GM12878 (cell line): ENCODE results near the gene SRCAP. TPM values are rescaled to one million over a fixed set of nuclear protein-coding genes. Genes with fewer than 3 reads are reported as not detected.

Experiments
- ATAC-seq: fragments of 200-7000 bp; cut with Tn5 transposase; 3 replicates; pipeline ENCODE4 v1.9.1; 2020; ENCODE audit warnings: mild to moderate bottlenecking, moderate library complexity
- BruUV-seq: library from RNA; stranded (reverse); fragments of 400-500 nt; replicated peaks from 2 replicates; lab custom pipeline; 2021; lab: Mats Ljungman, UMichigan
- CTCF ChIA-PET: fragments of 300-600 bp; sonication (Branson Sonifier 250); formaldehyde crosslinking; extraction: SDS; loops from one replicate; lab custom pipeline; 2021; ENCODE audit warnings: inconsistent platforms; lab: Yijun Ruan, JAX
- POLR2A ChIA-PET: fragments of 350-600 bp; formaldehyde crosslinking; extraction: SDS; loops from one replicate; lab custom pipeline; 2021; ENCODE audit warnings: inconsistent platforms; lab: Charles Lee
- RAD21 ChIA-PET: fragments of 300-600 bp; sonication (Branson Sonifier 250); formaldehyde crosslinking; loops from one replicate; lab custom pipeline; 2023; ENCODE audit warnings: antibody characterized with exemption; ENCODE audit not compliant: unreplicated experiment; lab: Charles Lee
- SMC1A ChIA-PET: fragments of 300-600 bp; sonication (Branson Sonifier 250); formaldehyde crosslinking; loops from one replicate; lab custom pipeline; 2023; ENCODE audit not compliant: unreplicated experiment, uncharacterized antibody; lab: Charles Lee
- DNase-seq: peaks from one replicate; pipeline ENCODE4 v3.0.0-alpha.2; 2011; ENCODE audit warnings: low read depth, low spot score
- FAIRE-seq: peaks from 3 replicates; lab custom pipeline; 2011; peaks lifted over from hg19 to GRCh38; lab: Jason Lieb, UNC
- H2AFZ ChIP-seq: 2 replicates; pipeline ENCODE4 v1.6.0; 2011; ENCODE audit warnings: low read depth, low read length, control low read depth; ENCODE audit not compliant: control insufficient read depth
- H3K27ac ChIP-seq: 2 replicates; pipeline ENCODE4 v1.5.1; 2011; ENCODE audit warnings: control low read depth; ENCODE audit not compliant: control insufficient read depth, insufficient read depth
- H3K27me3 ChIP-seq, 2 experiments: replicated peaks in 1 of 2; 2 replicates each; pipeline versions ENCODE4 v1.6.0 to v1.6.1; 2011; ENCODE audit warnings: low read length in 1 of 2; ENCODE audit not compliant: control insufficient read depth in 2 of 2, insufficient read depth in 2 of 2
- H3K36me3 ChIP-seq, 2 experiments: 2 replicates each; pipeline ENCODE4 v1.5.1; 2011; ENCODE audit warnings: low read length in 1 of 2; ENCODE audit not compliant: control insufficient read depth in 2 of 2, insufficient read depth in 2 of 2
- H3K4me1 ChIP-seq: 2 replicates; pipeline ENCODE4 v1.6.1; 2011; ENCODE audit warnings: mild to moderate bottlenecking, low read length, moderate library complexity, mixed read lengths; ENCODE audit not compliant: control insufficient read depth, insufficient read depth
- H3K4me2 ChIP-seq: 2 replicates; pipeline ENCODE4 v1.6.0; 2011; ENCODE audit warnings: control low read depth; ENCODE audit not compliant: control insufficient read depth, insufficient read depth
- H3K4me3 ChIP-seq: fragments of 200-600 bp; sonication (generic); 2 replicates; pipeline ENCODE4 v1.5.1; 2016
- H3K79me2 ChIP-seq: 2 replicates; pipeline ENCODE4 v1.6.0; 2011; ENCODE audit warnings: low read length; ENCODE audit not compliant: control insufficient read depth, insufficient read depth
- H3K9ac ChIP-seq: 2 replicates; pipeline ENCODE4 v1.8.0; 2011; ENCODE audit warnings: low read length, control low read depth, mixed read lengths; ENCODE audit not compliant: control insufficient read depth, insufficient read depth
- H3K9me3 ChIP-seq: replicated peaks from 3 replicates; pipeline ENCODE4 v1.5.1; 2011; ENCODE audit warnings: mild to moderate bottlenecking, low read length; ENCODE audit not compliant: control insufficient read depth, insufficient read depth
- H4K20me1 ChIP-seq: 2 replicates; pipeline ENCODE4 v1.6.0; 2011; ENCODE audit not compliant: control insufficient read depth, insufficient read depth
- JUNB ChIP-seq: IDR thresholded peaks from 2 replicates; pipeline ENCODE4 v1.6.1; 2016; ENCODE audit warnings: antibody characterized with exemption, mild to moderate bottlenecking
- KAT2A ChIP-seq: conservative IDR thresholded peaks from 2 replicates; pipeline ENCODE4 v1.6.1; 2011; ENCODE audit warnings: low read depth, low read length; ENCODE audit not compliant: control insufficient read depth
- MYC ChIP-seq: IDR thresholded peaks from 2 replicates; pipeline ENCODE4 v1.6.1; 2011; ENCODE audit warnings: mild to moderate bottlenecking, low read length, moderate library complexity, inconsistent platforms; ENCODE audit not compliant: insufficient read depth, insufficient replicate concordance, insufficient read length, severe bottlenecking
- NKRF ChIP-seq: fragments of 450-650 bp; conservative IDR thresholded peaks from 2 replicates; pipeline ENCODE4 v1.6.1; 2017; ENCODE audit warnings: mild to moderate bottlenecking, moderate library complexity
- POLR2AphosphoS5 ChIP-seq: IDR thresholded peaks from 2 replicates; pipeline ENCODE4 v1.6.1; 2011; ENCODE audit warnings: mild to moderate bottlenecking, low read length, inconsistent platforms
- TCF7 ChIP-seq: IDR thresholded peaks from 2 replicates; pipeline ENCODE4 v1.6.1; 2014; ENCODE audit warnings: antibody characterized with exemption, borderline replicate concordance
- YBX1 ChIP-seq: fragments of 450-650 bp; IDR thresholded peaks from 2 replicates; pipeline ENCODE4 v1.6.1; 2016; ENCODE audit warnings: antibody characterized with exemption
- YY1 ChIP-seq: IDR thresholded peaks from 2 replicates; pipeline ENCODE4 v1.6.1; 2011; ENCODE audit warnings: low read depth, mild to moderate bottlenecking, low read length
- ZNF207 ChIP-seq: fragments of 450-650 bp; IDR thresholded peaks from 2 replicates; pipeline ENCODE4 v1.6.1; 2014; ENCODE audit warnings: antibody characterized with exemption, mild to moderate bottlenecking, borderline replicate concordance
- ZNF687 ChIP-seq: fragments of 450-650 bp; IDR thresholded peaks from 2 replicates; pipeline ENCODE4 v1.6.1; 2017; ENCODE audit warnings: mild to moderate bottlenecking, moderate library complexity
- ZSCAN29 ChIP-seq: fragments of 450-650 bp; IDR thresholded peaks from 2 replicates; pipeline ENCODE4 v1.6.1; 2017; ENCODE audit warnings: mild to moderate bottlenecking, moderate library complexity
- WGBS: methylation state at CpG from one replicate; pipeline ENCODE4 v1.1.6; 2016; ENCODE audit warnings: low lambda C conversion rate; ENCODE audit not compliant: insufficient replicate concordance, insufficient coverage; ENCODE audit errors: missing lambda C conversion rate; 5-methylcytosine and 5-hydroxymethylcytosine counted together
- in situ Hi-C: fragments of 300-500 bp; cut with MboI; formaldehyde crosslinking; loops from 9 replicates; pipeline ENCODE4 v1.14.3; 2018; ENCODE audit warnings: mixed read lengths
- intact Hi-C: fragments of 100-400 bp; cut with micrococcal nuclease; formaldehyde crosslinking; loops from one replicate; pipeline ENCODE4 v1.14.2; 2022; ENCODE audit not compliant: unreplicated experiment
- polyA plus RNA-seq, 11 experiments: library from polyadenylated mRNA; depleted of rRNA in 4 of 11; unstranded in 6 of 11; stranded (reverse) in 5 of 11; fragments of >200 nt; fragmentation: Nextera tagmentation in 4 of 11; fragmentation: Illumina TruSeq in 1 of 11; extraction: Ambion mirVana in 4 of 11; extraction: Trizol in 1 of 11; gene quantifications; 1 replicate in 1 of 11; 2 replicates in 10 of 11; pipeline versions ENCODE4 v1.2.1 to v1.2.3, GENCODE V29; 2011 to 2016; ENCODE audit warnings: inconsistent platforms in 2 of 11, missing spikeins in 2 of 11, low read depth in 1 of 11
- total RNA-seq, 4 experiments: library from RNA; depleted of rRNA in 3 of 4; stranded (reverse); fragments of >200 nt in 3 of 4; fragmentation: Illumina TruSeq in 1 of 4; extraction: Trizol in 1 of 4; gene quantifications; 2 replicates each; pipeline versions ENCODE4 v1.2.1 to v1.2.3, GENCODE V29; 2013 to 2021

The SRCAP gene
- total and polyA plus RNA-seq, 10 of the 15 experiments (the other 5 are each of a cell fraction or from before 2014, with no cell fraction given) = 0.24 to 58.4 (median 11.6) TPM

DNA sequence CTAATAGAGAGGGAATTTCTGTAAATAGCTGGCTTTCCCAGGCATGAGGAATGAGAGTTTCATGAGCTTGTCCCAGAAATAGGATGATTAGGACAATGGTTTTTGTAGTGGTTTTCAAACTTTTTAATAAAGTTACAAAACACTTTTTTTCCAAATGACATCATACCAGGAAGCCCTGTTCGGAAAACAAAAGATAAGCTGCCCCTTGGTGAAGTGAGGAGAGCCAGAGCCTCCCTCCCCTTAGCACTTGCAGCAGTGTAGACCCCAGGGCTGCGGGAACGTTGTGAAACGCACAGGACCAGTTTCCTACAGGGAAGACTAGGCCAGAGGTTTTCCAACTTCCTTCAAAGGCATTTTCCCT lies 33.2 kb upstream of the SRCAP start:
- FAIRE-seq (no peak), DNase-seq (no peak), ATAC-seq (no peak)
- in situ Hi-C loops (loop anchor here (25.0 kb wide), 1 partner anchor 1221 kb away; no protein-coding TSS in a partner anchor), intact Hi-C loops (no loop called here)
- no peak overlapping the region for H2AFZ ChIP-seq
- H3K4me1 ChIP-seq = peaks cover 14% of the 10 kb centered on the region
- BruUV-seq = no TSS peak
- H4K20me1 ChIP-seq = 0 out of 2 replicates have a peak, but pooled peaks cover 4% of the 10 kb centered on the region
- RAD21 ChIA-PET = interaction anchor here (0.9 kb wide), 1 partner anchor 25 kb away, joined by 4 read pairs; no protein-coding TSS in a partner anchor
- H3K4me2 ChIP-seq = no peak overlapping the region
- CTCF ChIA-PET = interaction anchor here (0.6 to 1.2 kb wide), 3 partner anchors 28 to 211 kb away, joined by 3 to 5 read pairs (median 4); no protein-coding TSS in a partner anchor
- H3K36me3 ChIP-seq = peaks cover 30 to 40% of the 10 kb centered on the region in 2 experiments
- 0 out of 2 replicates have a peak, but pooled peaks have one; percentile 12 for TF ChIP-seq POLR2AphosphoS5
- TF ChIP-seq YY1 = no peak
- WGBS = 93% methylated on average over 4 of the region's 4 CpGs
- H3K4me3 ChIP-seq = no peak overlapping the region
- no peaks in the 10 kb centered on the region for H3K9me3 ChIP-seq
- SMC1A ChIA-PET = interaction anchor here (0.7 to 1.1 kb wide), 3 partner anchors 12 to 29 kb away, joined by 3 to 5 read pairs (median 4); no protein-coding TSS in a partner anchor
- H3K79me2 ChIP-seq = peaks cover 32% of the 10 kb centered on the region
- H3K9ac ChIP-seq = no peak overlapping the region
- no peaks in the 10 kb centered on the region for H3K27me3 ChIP-seq
- H3K27ac ChIP-seq = no peak overlapping the region
- POLR2A ChIA-PET = interaction anchor here (0.6 kb wide), 1 partner anchor 1755 kb away, joined by 6 read pairs; no protein-coding TSS in a partner anchor

DNA sequence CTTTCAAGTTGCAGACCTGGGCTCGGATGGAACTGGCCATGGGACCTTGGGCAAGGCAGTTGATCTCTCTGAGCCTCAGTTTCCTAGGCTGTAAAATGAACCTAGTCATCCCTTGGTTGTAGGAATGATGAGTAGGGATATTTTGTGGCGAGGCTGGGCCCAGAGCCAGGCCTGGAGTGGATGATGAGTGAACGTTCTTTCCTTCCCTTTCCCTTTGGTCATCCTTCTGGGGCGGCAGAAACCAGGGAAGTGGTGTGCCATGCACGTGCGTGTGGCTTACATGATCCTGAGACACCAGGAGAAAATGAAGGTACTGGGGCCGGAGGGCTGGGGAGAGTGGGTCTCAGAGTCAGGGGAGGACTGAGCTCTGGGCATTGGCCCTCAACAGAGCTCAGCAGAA lies 32.3 kb upstream of the SRCAP start:
- DNase-seq (no peak), FAIRE-seq (no peak), ATAC-seq (no peak)
- intact Hi-C loops = no loop called here
- no peaks in the 10 kb centered on the region for H3K9me3 ChIP-seq
- ChIA-PET POLR2A (interaction anchor here (1.3 kb wide), 1 partner anchor 8 kb away, joined by 3 read pairs; the partner anchor contains the start of gene FBRS), CTCF (interaction anchor here (1.1 kb wide), 1 partner anchor 27 kb away, joined by 3 read pairs; no protein-coding TSS in a partner anchor), RAD21 (no interaction called here), SMC1A (no interaction called here)
- WGBS = 83% methylated on average over 7 of the region's 7 CpGs
- H3K4me3 ChIP-seq = no peak overlapping the region
- peaks cover 9% of the 10 kb centered on the region for H3K4me1 ChIP-seq
- peaks cover 31 to 37% of the 10 kb centered on the region in 2 experiments for H3K36me3 ChIP-seq
- H3K27ac ChIP-seq = no peak overlapping the region
- no peak overlapping the region for H3K4me2 ChIP-seq
- H3K79me2 ChIP-seq = peaks cover 23% of the 10 kb centered on the region
- in situ Hi-C loops = loop anchor here (25.0 kb wide), 1 partner anchor 1221 kb away; no protein-coding TSS in a partner anchor
- 0 out of 2 replicates have a peak, but pooled peaks cover 4% of the 10 kb centered on the region for H4K20me1 ChIP-seq
- H2AFZ ChIP-seq = no peak overlapping the region
- BruUV-seq = no TSS peak
- no peak overlapping the region for H3K9ac ChIP-seq
- no peaks in the 10 kb centered on the region for H3K27me3 ChIP-seq
- TF ChIP-seq YBX1 (no peak), ZNF687 (no peak), ZSCAN29 (no peak), YY1 (no peak), KAT2A (no peak), ZNF207 (no peak), JUNB (no peak), MYC (no peak), NKRF (no peak), TCF7 (no peak)
